G401 (cell line): ENCODE results near the gene DTD1. TPM values are rescaled to one million over a fixed set of nuclear protein-coding genes. Genes with fewer than 3 reads are reported as not detected.
A peak's percentile ranks its signal among the peaks of the same experiment; 100 is the strongest.
"Not testable (repeated sequence)": the region's sequence is repeated elsewhere in the genome, so short reads cannot be mapped to it uniquely, and the experiment has no call there.

ENCODE experiments used
- DNase-seq: peaks from one replicate; pipeline ENCODE4 v3.0.0-alpha.2; 2015; ENCODE audit warnings: low spot score
- in situ Hi-C: cut with HindIII; loops from 2 replicates; pipeline ENCODE4 v1.10.0; 2016; ENCODE audit warnings: low sequenced_read_pairs, mixed read lengths
- total RNA-seq: library from RNA; depleted of rRNA; stranded (reverse); fragments of >200 nt; shearing (Covaris generic); gene quantifications from 2 replicates; pipeline ENCODE4 v1.2.3, GENCODE V29; 2014

Gene DTD1
- total RNA-seq, 1 experiment from 2014 or later: 135 TPM

DNA sequence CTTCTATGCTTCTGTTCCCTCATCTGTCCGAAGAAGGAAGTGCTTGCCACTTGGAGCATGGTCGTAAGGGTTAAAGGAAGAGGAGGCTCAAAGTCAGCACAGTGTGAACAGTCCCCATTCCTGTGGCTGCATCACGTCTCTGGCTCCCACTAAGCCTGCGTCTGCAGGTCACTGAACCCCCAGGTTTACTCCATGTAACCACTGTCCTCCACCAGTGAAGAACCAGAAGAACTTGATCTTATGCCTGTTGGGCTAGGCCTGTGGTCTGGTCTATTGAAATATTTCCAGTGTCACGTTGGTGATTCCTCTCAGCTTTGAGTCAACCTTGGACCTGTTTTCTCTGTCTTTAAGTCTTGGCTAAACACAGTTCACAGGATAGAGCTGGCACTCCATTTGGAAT is 179.8 kb downstream of the DTD1 start:
- in situ Hi-C loops: no loop called here

DNA sequence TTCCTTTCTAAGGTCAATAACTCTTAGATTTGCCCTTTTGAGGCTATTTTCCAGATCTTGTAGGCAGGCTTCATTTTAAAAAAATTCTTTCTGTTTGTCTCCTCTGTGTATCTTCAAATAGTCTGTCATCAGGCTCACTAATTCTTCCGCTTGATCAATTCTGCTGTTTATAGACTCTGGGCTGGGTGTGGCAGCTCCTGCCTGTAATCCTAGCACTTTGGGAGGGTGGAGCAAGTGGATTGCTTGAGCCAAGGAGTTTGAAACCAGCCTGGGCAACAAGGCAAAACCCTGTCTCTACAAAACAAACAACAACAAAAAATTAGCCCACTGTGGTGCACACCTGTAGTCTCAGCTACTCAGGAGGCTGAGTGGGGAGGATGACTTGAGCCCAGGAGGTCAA is 185.7 kb downstream of the DTD1 start:
- in situ Hi-C loops: no loop called here

More for the DNA sequence above, 179.8 kb downstream of the DTD1 start:
- DNase-seq: no peak

DNA sequence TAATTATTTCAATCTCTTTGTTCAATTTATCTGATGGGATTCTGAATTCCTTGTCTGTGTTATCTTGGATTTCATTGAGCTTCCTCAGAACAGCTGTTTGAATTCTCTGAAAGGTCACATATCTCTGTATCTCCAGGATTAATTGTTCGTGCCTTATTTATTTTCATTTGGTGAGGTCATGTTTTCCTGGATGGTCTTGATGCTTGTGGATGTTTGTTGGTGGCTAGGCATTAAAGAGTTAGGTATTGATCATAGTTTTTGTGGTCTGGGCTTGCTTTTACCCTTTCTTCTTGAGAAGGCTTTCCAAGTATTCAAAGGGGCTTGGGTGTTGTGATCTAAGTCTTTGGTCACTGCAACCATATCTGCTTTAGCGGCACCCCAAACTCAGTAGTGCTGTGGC is 186.4 kb downstream of the DTD1 start:
- in situ Hi-C loops: no loop called here
- no peak for DNase-seq

More for the DNA sequence above, 185.7 kb downstream of the DTD1 start:
- no peak for DNase-seq

DNA sequence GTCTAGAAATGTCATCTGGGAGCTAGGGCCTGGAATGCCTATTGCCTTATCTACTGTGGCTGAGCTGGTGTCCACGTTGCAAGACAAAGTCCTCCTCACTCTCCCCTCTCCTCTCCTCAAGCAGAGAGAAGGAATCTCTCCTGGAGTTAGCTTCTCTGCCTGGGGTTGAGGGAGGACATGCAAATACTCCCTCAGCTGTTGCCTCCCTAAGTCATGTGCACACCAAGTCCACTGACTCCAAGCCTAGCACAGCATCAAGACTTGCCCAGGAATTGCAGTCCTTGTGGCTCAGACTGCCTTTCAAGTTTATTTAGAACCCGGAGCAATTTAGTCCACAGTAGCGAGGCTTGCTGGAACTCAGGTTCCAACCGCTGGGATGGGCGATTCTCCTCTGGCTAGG is 187.8 kb downstream of the DTD1 start:
- in situ Hi-C loops: no loop called here

DNA sequence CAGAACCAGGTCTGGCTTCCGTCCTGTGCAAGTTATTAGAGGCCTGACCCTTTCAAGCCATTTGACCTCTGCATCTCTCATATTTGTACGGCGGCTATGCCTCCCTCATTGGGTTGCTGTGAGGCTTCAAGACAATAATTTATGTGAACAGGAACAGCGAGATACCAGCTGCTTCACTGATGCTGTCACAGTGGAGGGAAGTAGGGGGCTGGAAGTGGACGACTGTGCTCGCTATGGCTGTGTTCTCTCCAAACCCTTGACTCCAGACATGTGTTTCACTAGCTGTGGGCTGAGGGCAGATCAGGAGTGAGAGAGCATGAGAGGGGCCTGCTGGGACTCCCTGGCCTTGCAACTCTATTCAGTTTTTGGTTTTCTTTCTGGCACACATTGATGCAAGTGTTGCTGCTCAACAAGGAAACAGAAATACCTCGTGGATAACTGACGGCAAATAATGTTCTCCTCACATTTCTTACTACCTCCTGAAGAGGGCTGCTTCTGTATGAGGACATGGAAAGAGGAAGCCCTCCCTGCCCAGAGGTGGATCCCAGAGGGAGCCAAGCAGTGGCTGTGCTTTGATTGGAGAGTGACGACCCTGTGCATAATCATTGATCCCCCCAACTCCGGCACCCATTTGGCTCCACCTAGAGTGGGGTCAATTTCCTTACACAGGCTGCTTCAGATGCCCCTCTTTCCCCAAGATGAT is 191.0 kb downstream of the DTD1 start:
- in situ Hi-C loops: no loop called here
- DNase-seq: no peak

More for the DNA sequence above, 187.8 kb downstream of the DTD1 start:
- DNase-seq: no peak

DNA sequence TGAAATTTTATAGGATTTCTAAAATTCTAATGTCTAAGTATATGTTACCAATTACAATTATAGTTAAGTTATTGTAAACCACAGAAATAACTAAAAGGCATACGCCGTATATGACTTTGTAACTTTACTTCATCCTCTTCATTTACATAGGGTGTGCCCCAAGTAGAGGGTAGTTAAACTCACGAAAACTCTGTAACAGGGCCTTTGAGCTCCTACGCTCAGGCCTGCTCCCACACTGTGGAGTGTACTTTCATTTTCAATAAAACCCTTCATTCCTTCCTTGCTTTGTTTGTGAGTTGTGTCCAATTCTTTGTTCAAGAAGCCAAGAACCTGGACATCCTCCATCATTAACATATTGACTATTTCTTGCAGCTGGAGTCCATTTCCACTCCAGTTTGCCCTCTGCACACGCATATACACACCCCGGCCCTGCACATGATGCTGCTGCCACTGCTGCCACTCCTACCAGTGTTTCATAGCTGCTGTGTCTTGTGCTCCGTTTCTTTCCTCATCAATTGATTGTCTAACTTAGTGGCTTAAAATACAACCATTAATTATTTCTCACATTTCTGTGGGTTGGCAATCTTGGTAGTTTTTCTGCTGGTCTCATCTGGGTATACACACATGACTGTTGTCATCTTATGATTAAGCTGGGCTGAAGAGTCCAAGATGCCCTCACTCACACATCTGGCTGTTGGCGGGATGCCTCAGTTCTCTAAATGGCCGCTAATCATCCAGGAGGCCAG is 192.7 kb downstream of the DTD1 start:
- in situ Hi-C loops: no loop called here
- DNase-seq: no peak

DNA sequence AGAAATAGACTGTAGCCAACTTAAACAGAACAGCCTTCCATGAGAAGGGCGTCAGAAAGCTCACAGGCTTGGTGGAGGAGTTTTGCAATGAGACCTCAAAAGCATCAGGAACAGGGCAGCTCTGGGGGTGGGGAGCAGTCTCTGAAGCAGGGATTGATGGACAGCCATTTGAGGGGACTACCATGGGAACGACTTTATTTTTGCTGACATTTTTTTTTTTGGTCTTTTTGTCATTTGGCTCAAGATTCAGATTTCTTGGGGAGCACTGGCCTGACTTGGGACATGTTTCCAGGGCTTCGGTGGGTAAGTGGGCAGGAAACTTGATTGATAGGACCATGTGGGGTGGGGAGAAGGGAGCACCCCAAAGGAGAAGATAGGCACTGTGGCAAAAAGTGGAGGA is 193.7 kb downstream of the DTD1 start:
- in situ Hi-C loops: no loop called here

DNA sequence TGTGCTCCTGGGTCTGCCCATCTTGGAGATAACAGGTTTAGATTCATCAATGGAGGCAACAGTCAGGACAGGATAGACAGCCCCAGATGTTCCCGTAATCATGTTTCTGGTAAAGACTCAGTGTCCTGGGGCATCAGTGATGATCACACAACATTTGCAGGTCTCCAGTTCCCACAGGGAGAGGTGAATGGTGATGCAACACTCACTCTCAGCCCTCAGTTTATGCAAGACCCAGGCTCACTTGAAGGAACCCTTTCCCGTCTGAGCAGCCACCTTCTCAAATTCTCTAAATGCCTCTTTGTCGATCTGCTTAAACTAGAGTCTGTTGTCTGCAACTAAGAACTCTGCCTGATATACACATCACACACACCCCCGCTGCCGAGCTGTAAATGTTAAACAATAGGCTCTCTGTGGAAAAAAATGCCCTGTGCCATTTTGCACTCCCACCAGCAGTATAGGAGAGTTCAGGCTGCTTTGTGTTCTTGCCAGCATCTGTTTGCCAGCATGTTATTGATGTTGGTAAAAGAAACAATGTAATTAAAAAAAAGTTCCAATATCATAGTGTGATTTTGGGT is 195.6 kb downstream of the DTD1 start:
- no peak for DNase-seq
- in situ Hi-C loops: no loop called here

More for the DNA sequence above, 193.7 kb downstream of the DTD1 start:
- DNase-seq: no peak

DNA sequence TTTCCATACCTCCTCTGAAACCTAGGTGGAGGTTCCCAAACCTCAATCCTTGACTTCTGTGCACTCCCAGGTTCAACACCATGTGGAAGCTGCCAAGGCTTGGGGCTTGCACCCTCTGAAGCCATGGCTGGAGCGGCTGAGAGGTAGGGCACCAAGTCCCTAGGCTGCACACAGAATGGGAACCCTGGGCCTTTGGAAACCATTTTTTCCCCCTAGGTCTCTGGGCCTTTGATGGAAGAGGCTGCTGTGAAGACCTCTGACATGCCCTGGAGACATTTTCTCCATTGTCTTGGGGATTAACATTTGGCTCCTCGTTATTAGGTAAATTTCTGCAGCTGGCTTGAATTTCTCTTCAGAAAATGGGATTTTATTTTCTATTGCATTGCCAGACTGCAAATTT is 199.2 kb downstream of the DTD1 start:
- in situ Hi-C loops, DNase-seq: not testable (repeated sequence)

DNA sequence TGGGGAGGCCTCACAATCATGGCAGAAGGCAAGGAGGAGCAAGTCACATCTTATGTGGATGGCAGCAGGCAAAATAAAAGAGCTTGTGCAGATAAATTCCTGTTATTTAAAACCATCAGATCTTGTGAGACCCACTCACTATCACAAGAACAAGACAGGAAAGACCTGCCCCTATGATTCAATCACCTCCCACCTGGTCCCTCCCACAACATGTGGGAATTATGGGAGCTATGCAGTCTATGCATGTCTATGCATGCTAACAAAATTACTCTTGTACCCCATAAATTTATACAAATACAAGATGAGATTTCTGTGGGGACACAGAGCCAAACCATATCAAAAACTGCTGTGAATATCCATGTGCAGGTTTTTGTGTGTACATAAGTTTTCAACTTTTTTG is 200.2 kb downstream of the DTD1 start:
- DNase-seq: no peak
- in situ Hi-C loops: no loop called here

DNA sequence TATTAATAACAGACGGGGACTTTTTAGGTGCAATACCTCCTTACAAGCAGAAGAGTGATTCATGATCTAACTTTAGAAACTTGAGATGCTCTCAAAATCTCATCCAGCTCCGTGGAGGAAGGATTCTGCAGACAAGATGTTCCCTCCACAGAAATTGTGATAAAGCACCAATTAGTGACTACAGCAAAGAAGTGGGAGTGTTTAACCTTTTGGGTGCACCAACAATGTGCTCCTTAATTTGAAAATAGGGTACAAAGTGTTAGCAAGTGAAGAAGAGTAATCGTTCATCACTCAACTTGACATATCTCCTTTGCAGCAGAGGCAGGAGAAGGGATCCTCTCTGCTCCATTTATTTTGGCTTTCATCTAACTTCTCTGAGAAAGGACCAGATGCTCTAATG is 202.9 kb downstream of the DTD1 start:
- in situ Hi-C loops: no loop called here
- no peak for DNase-seq

DNA sequence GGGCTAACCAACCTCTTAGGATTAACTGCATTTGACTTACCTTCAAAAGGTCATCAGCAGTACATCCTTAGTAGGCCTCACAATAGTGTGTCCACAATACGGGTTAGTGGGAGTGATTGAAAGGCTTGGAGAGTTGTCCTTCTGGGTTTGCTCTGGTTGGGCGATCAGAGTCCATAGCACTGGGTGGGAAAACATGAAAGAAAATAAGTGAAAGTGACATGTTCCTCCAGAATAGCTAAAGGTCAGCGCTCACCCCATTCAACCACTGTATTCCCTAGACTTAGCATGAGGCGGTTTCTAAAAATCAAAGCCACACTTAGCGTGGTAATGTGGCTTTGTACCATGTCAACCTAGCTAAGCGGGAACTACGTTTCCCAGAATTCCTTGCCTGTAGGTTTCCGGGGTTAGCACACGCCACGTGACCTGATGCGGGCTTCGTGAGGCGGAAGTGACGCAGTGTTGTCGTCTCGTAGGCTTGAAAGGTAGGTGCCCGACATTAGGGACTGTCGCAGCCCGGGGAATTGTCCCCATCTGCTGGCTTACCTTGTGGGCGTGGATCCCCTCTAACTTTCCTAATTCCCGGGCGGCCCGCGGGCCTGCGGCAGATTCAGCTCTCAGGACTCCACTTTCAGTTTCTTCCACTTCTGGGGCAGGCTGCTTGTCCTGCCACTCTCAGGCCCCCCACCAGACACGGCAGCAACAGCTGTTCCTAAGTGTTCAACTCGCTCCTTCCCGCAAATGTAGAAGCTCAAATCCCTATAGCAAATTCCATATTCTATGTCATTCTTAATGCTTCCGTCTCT is 206.0 kb downstream of the DTD1 start:
- DNase-seq: peak; percentile 97
- in situ Hi-C loops: no loop called here

DNA sequence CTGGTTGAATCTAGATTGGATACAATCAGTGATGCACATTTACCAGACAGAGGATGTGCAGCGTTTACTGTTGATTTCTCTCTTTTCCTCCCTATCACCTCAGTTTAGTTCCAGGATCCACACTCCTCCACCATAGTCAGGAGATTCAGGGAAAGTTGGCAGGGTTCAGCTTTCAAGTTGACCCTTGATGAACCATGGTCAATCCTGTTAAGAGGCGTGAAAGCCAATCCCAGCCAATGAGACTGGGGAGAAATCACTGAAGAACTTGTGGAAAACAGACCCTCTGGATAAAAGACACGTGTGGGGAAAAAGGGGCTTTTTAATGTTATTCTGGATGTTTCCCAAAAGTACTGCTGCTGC is 206.6 kb downstream of the DTD1 start:
- DNase-seq: peak; percentile 2
- in situ Hi-C loops: no loop called here

DNA sequence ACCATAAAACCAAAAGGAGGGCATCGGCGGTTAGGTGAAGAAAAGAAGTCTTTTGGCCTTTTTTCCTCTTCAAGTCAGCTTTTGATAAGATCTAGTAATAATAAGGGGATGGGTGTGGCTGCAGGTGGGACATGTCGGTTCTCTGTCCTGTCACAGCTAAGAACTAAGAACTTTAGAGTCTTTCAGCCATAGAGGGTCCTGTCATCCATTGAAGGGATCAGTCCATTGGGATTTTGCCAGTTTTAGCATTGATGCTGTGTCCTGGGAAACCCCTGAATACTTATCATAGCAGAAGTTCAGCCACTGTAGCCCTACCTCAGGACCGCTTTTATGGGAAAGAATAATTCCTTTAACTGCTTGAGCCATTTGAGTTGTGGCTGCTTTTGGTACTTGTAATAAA is 207.5 kb downstream of the DTD1 start:
- no peak for DNase-seq
- in situ Hi-C loops: no loop called here

DNA sequence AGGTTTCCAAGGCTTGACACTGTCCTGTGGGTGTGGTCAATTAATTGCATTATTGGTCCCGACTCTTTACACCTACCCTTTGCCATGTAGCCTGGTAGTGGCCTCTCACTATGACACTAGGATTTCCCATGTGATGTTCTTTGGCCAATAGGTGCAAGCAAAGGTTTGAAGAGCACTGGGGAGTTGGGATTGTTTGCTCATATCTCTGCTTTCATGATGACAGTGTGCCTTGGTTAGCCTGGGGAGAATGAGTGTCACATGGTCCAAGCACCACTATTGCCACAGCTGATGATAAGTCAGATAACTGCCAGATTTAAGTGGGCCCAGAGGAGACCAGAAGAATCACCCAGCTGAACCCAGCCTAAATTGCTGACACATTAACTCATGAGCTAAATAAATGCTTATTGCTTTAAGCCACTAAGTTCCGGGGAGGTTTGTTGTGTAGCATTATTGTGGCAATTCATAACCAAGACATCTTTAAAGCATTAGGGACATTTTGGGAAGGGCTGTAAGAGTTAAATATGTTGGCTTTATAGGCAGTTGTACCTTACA is 208.5 kb downstream of the DTD1 start:
- no peak for DNase-seq
- in situ Hi-C loops: no loop called here

DNA sequence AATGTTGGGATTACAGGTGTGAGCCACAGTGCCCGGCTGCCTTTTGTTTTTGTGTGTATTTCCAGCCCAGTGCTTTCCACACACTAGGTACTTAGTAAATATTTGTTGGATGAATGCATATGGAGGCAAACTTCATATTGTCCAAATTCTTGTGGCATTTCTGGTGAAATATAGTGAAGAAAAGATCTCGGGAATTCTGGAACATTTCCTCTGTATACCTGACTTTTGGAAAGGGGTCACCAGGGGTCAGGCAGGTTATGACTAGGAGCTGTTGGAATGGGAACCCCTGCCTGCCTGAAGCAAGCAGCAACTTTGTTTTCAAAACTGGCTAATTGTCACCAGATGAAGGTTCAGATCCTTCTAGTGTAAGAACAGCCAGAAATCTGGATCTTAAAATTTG is 213.7 kb downstream of the DTD1 start:
- in situ Hi-C loops: no loop called here
- no peak for DNase-seq

DNA sequence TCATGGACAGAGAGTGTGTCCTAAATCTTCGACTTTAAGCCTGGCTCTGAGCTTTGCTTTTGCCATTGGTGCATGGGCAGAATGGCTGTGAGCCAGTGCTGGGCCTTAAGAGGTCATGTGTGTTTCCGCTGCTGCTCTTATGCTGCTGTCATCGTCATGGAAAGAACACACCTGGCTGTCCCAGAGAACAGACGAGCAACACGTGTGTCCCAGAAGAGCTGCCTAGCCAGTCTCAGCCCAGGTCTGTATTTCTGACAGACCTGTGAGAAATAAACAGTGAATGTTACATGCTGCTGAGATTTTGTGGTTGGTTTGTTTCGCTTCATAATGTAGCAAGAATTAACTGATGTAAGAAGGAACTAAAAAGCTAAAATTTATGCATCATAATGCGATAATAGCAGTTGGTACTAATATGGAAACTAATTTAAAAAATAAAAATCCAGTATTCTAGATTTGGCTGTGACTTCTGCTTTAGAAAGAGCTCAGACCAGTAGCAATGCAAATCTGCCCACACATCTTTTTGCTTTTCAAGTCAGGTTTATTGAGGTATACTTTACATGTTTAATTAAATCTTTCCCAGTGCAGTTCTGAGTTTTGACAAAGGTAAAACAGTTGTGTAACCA is 214.3 kb downstream of the DTD1 start:
- in situ Hi-C loops: no loop called here

DNA sequence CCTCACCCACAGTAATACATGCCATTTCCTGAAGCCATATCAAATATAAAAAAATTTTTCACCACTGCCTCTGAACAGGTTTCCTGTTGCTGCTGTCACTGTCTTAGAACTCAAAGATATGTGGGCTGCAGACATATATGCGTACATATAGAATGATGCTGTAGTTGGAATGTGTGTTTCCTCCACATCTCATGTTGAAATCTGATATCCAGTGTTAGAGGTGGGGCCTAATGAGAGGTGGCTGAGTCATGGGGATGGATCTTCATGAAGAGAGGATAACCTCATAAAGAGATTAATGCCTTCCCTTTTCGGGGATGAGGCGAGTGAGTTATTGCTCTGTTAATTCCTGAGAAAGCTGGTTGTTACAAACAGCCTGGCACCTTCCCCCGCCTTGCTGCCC is 218.0 kb downstream of the DTD1 start:
- in situ Hi-C loops: no loop called here

More for the DNA sequence above, 214.3 kb downstream of the DTD1 start:
- DNase-seq: no peak

DNA sequence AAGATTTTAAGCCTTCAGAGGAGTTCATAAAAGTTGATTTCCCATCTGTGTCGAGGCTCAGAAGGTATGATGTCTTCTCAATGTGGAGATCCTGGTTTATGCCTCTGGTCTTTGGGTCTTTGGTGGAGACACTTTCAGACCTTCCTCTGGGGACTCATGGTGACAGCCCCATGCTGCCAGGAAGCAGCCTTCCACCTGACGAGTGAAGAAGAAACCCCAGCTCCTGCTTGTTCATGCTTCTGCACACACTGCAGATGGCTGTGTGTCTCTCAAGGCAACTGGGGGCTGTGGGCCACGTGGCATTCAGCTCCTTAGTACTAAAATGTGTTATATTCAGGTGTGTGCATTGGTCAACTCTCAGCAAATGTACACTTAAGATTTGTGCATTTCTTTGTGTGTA is 220.9 kb downstream of the DTD1 start:
- DNase-seq: no peak
- in situ Hi-C loops: no loop called here

More for the DNA sequence above, 218.0 kb downstream of the DTD1 start:
- no peak for DNase-seq
